Vagina (tissue), 2 donors: ENCODE data around the gene ACSL3. TPM values are rescaled to one million over a fixed set of nuclear protein-coding genes. Genes with fewer than 3 reads are reported as not detected.

Source experiments
- DNase-seq, 2 donors: peaks; one replicate each; pipeline ENCODE4 v3.0.0-alpha.2; 2017; ENCODE audit errors: extremely low spot score in 2 of 2
- H3K27ac ChIP-seq: fragments of 200-600 bp; sonication (generic); one replicate; pipeline ENCODE4 v1.5.1; 2019
- H3K27me3 ChIP-seq: fragments of 200-600 bp; sonication (generic); one replicate; pipeline ENCODE4 v1.5.1; 2019
- H3K36me3 ChIP-seq, 2 donors: fragments of 200-600 bp; sonication (generic); one replicate each; pipeline ENCODE4 v1.5.1; 2017 to 2019
- H3K4me1 ChIP-seq: fragments of 200-600 bp; sonication (generic); one replicate; pipeline ENCODE4 v1.5.1; 2019
- H3K4me3 ChIP-seq, 2 donors: fragments of 200-600 bp; sonication (generic); 1 replicate in 1 of 2; 2 replicates in 1 of 2; pipeline ENCODE4 v1.5.1; 2016 to 2019
- H3K9me3 ChIP-seq: fragments of 200-600 bp; sonication (generic); one replicate; pipeline ENCODE4 v1.5.1; 2019
- CTCF ChIP-seq, 3 experiments: fragments of 450-650 bp in 2 of 3; fragments of 200-600 bp in 1 of 3; sonication (generic) in 1 of 3; IDR thresholded peaks; one replicate each; pipeline ENCODE4 v1.5.1; 2017 to 2019; ENCODE audit warnings: antibody characterized with exemption in 3 of 3, mild to moderate bottlenecking in 2 of 3, moderate library complexity in 2 of 3
- POLR2A ChIP-seq, 2 donors: fragments of 450-650 bp; IDR thresholded peaks; one replicate each; pipeline ENCODE4 v1.6.1; 2017; ENCODE audit warnings: antibody characterized with exemption in 2 of 2, mild to moderate bottlenecking in 2 of 2, moderate library complexity in 2 of 2
- POLR2AphosphoS5 ChIP-seq, 2 donors: sonication (generic); formaldehyde crosslinking; IDR thresholded peaks; one replicate each; pipeline ENCODE4 v1.9.0; 2017; ENCODE audit warnings: antibody characterized with exemption in 2 of 2, mild to moderate bottlenecking in 2 of 2, low read depth in 1 of 2; ENCODE audit not compliant: insufficient read depth in 1 of 2
- intact Hi-C: fragments of 100-400 bp; cut with DNase I; formaldehyde crosslinking; loops from one replicate; pipeline ENCODE4 v1.15.1; 2023
- total RNA-seq: library from RNA; depleted of rRNA; stranded (reverse); fragments of >200 nt; gene quantifications from one replicate; pipeline ENCODE4 v1.2.3, GENCODE V29; 2016

Gene ACSL3
- 60.4 TPM for total RNA-seq

GRCh38 chr2:222860740-222861410 is at the start of gene ACSL3:
TSS of gene ACSL3 (plus strand) at chr2:222861036. CDS start at chr2:222908773, 47,737 bp downstream.
- TF ChIP-seq CTCF (IDR thresholded peaks at IDR 0.05) (no peak), POLR2A (IDR thresholded peaks at IDR 0.05) (peak; percentile 58 to 96), POLR2AphosphoS5 (IDR thresholded peaks at IDR 0.05; ENCODE audit: insufficient read depth in 1 of 2, low read depth in 1 of 2) (peak; percentile 48 to 97)
- H3K4me1 ChIP-seq, result peaks cover 52% of the 10 kb centered on the region

GRCh38 chr2:222811828-222812227 is 49.0 kb upstream of the ACSL3 start:
- H3K9me3 ChIP-seq, result no peaks in the 10 kb centered on the region
- DNase-seq, result no peak
- no peak overlapping the region for H3K4me3 ChIP-seq
- H3K27me3 ChIP-seq, result no peaks in the 10 kb centered on the region
- H3K27ac ChIP-seq, result no peak overlapping the region
- TF ChIP-seq CTCF (IDR thresholded peaks at IDR 0.05) (no peak), POLR2A (IDR thresholded peaks at IDR 0.05) (no peak), POLR2AphosphoS5 (IDR thresholded peaks at IDR 0.05; ENCODE audit: insufficient read depth in 1 of 2, low read depth in 1 of 2) (no peak)
- intact Hi-C loops, result no loop called here
- H3K4me1 ChIP-seq, result no peaks in the 10 kb centered on the region
- no peaks in the 10 kb centered on the region for H3K36me3 ChIP-seq

More at GRCh38 chr2:222860740-222861410, at the start of gene ACSL3:
- Histone ChIP-seq H3K27ac (peak within 1 kb of the TSS; percentile 95), H3K9me3 (no peaks in the 10 kb centered on the region), H3K36me3 (no peaks in the 10 kb centered on the region), H3K27me3 (no peaks in the 10 kb centered on the region), H3K4me3 (peak within 1 kb of the TSS; percentile 62 to 65)
- peak in 1 of 2 donors; percentile 94 for DNase-seq
- intact Hi-C loops, result no loop called here

GRCh38 chr2:222813177-222813843 is 47.5 kb upstream of the ACSL3 start:
- Histone ChIP-seq H3K4me1 (no peaks in the 10 kb centered on the region), H3K27ac (no peak overlapping the region), H3K36me3 (no peaks in the 10 kb centered on the region), H3K27me3 (no peaks in the 10 kb centered on the region), H3K4me3 (no peak overlapping the region), H3K9me3 (no peaks in the 10 kb centered on the region)
- intact Hi-C loops, result no loop called here
- TF ChIP-seq POLR2A (IDR thresholded peaks at IDR 0.05) (no peak), POLR2AphosphoS5 (IDR thresholded peaks at IDR 0.05; ENCODE audit: insufficient read depth in 1 of 2, low read depth in 1 of 2) (no peak), CTCF (IDR thresholded peaks at IDR 0.05) (no peak)
- no peak for DNase-seq

GRCh38 chr2:222819722-222820333 is 41.0 kb upstream of the ACSL3 start:
- no peak for TF ChIP-seq POLR2A (IDR thresholded peaks at IDR 0.05)
- no peak for TF ChIP-seq POLR2AphosphoS5 (IDR thresholded peaks at IDR 0.05; ENCODE audit: insufficient read depth in 1 of 2, low read depth in 1 of 2)
- TF ChIP-seq CTCF (IDR thresholded peaks at IDR 0.05), result no peak
- Histone ChIP-seq H3K9me3 (no peaks in the 10 kb centered on the region), H3K4me1 (no peaks in the 10 kb centered on the region), H3K27me3 (no peaks in the 10 kb centered on the region), H3K36me3 (no peaks in the 10 kb centered on the region), H3K27ac (no peak overlapping the region), H3K4me3 (no peak overlapping the region)
- intact Hi-C loops, result no loop called here
- no peak for DNase-seq
